SK-N-MC (cell line): ENCODE data around the gene ASTN2.

Experiments used
- EZH2 ChIP-seq: fragments of 200-600 bp; sonication (generic); IDR thresholded peaks from one replicate; pipeline ENCODE4 v1.6.1; 2017; ENCODE audit warnings: antibody characterized with exemption
- POLR2AphosphoS5 ChIP-seq: IDR thresholded peaks from 2 replicates; pipeline ENCODE4 v1.6.1; 2012; ENCODE audit warnings: mild to moderate bottlenecking, low read depth, low read length, borderline replicate concordance

DNA sequence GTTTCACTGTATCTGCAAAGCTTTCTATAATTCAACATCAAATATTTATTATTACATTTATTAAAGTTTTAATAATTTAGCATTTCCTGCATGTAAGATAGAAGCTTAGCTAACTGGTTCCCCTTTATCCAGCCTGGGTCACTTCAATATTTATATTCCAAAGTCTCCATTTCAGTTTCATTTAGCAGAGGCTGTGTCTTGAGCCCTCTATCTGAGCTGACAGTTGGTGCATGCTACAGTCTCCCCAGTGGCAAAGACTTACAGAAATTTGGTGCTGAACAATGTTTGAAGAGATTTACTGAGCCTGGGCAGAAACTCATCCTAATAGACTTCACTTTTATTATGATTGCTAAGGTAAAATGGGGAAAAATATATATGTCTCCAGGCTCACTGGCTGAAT is 448.7 kb downstream of the ASTN2 start:
- TF ChIP-seq EZH2 (no peak), POLR2AphosphoS5 (no peak)
